Measurements from ENCODE around the gene PIK3CA.

- TF ChIP-seq CTCF (conservative IDR thresholded peaks at IDR 0.05) (no peak), ZFX (IDR thresholded peaks at IDR 0.05) (no peak)
Measured at GRCh38 chr3:179186426-179186825, 38.3 kb downstream of the PIK3CA start.

Measured in C4-2B (cell line).